ENCODE measurements around the gene GUCY1B1.

Gene GUCY1B1

DNA sequence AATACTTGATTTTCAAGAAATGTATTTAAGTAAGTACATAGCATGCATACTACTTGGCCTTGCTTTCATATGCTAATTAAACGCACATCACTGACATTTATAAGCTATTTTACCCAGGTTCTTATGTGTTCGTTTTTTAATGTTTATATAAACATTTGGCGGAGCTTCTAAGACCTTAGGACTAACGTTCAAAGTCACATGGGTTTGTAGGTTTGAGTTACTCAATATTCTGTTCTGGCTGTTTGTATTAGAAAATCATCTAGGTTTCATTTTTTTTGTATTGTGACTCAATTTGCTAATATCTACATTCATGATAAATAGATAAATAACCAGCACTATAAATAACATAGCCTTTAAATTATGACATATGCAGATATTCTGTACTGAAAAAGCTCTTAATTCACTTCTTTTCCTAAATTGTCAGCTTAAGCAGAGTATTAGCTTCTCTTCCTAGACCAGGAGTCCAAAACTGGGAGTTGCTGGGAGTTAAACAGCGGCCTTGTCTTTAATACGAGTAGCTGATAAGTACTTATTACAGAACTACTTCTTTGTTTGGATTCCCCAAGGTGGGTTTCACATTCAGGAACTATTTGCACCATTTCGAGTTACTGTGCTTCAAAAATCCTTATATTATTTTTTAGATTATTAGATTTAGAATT, 42.0 kb downstream of the GUCY1B1 start:
- DNase-seq, result no peak

DNA sequence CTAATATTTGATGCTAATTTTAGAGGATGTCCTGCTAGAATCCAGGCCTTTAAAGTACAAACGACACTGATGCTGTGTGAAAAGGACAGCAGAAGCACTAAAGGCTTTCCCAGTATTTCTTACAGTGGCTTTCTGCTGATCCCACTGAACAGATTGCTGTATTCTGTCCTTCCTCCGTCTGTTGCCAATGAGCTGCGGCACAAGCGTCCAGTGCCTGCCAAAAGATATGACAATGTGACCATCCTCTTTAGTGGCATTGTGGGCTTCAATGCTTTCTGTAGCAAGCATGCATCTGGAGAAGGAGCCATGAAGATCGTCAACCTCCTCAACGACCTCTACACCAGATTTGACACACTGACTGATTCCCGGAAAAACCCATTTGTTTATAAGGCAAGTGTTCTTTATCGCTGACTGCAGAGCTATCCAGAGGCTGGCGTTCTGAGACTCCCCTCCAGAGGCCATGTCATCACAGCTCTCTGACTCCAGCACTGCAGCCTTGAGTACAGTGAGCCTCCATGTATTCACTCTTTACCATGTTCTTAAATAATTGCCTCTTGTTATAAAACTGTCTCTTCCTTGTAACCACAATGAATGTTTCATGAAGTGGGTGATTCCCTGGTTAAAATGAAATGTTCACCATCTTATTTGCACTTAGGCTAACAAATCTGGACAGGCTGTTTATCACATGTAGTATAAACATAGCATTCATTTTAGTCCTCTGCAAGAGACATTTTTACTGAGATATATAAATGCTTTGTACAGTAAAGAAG, 43.6 kb downstream of the GUCY1B1 start:
- DNase-seq, result no peak

DNA sequence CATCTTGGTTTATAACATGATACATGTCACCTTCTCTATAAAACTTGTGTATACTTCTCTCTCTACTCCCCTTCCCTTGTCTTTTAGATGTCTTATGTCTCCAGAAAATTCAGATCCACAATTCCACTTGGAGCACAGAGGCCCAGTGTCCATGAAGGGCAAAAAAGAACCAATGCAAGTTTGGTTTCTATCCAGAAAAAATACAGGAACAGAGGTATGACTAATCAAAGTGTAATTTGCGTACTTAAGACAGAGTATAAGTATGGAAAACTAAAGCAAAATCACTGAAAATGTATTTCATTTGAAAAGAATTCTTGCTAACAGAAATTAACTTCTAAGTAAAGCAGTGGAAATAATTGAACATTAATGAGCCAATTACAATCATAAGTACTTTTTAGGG, 46.2 kb downstream of the GUCY1B1 start:
- DNase-seq, result no peak

DNA sequence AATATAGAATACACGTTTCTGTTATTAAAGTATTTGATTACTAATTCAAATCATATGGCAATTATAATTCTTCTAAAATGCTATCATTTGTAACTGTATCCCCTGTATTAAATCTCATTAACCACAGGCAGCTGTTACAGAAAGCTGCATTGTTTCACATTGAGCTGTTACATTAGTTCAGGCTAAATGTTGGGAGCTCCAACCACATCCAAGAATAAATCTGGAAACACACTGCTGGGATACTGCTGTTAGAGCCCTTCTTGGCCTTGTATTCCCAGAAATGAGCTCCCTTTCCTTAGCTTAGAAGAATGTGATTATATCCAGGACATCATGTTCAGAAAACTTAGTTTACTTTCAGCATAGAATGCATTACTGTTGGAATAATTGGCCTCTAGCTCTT, 48.2 kb downstream of the GUCY1B1 start:
- DNase-seq, result no peak

DNA sequence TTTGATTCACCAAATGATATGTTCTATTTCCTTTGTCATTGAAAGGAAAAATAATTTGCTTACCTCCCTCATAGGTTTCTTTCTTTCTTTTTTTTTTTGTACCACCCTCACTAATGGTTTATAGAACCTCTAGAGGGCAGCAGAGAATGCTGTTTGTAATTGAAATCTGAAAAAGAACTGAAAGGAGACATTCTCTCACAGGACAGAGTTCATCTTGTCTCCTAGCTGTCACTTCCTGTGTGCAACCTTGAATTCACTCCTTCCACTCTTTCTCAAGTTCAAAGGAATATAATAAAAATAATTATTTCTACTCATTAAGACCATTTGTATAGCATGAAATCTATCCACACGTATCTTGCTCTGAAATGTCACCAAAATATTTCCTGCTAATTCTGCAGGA, 51.0 kb downstream of the GUCY1B1 start:
- DNase-seq, result no peak

DNA sequence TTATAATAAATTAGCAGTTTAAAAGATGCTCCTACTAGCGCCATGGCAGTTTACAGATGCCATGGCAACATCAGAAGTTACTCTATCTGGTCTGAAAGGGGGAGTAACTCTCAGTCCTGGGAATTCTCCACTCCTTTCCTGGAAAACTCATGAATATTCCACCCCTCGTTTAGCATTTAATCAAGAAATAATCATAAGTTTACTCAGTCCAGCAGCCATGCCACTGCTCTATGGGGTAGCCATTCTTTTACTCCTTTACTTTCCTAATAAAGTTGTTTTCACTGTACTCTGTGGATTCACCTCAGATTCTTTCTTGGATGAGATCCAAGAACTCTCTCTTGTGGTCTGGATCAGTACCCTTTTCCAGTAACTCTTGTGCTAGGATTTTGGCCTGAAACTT, 52.3 kb downstream of the GUCY1B1 start:
- no peak for DNase-seq

DNA sequence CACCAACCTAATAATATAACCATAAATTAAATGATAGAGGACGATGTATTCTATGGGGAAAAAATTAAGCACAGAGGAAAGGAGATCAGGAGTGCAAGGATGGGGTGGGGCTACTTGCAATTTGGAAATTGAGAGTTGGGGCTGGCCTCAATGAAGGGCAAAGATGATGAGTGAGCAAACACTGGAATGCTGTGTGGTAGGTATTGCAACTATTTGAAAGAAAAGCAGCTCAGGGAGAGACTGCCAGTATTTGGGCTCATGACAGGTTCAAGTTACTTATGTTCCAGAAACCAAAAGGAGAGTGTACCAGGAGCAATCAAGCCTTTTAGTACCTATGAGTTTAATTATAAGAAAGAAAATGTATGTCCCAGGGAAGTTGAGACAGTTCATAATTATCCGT, 59.8 kb downstream of the GUCY1B1 start:
- DNase-seq, result no peak

DNA sequence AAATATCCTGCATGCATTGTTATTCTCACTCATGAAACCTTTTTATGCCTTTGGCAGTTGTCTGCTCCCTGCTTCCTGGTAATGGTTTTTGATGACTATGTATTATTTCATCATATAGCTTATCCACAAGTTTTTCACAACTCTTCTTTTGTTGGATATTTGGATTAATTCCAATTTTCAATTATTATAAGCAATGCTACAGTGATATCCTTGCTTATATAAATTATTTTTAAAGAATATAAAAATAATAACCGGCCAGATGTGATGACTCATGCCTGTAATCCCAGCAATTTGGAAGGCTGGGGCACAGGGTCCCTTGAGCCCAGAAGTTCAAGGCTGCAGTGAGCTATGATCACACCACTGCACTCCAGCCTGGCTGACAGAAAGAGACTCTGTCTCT, 60.2 kb downstream of the GUCY1B1 start:
- no peak for DNase-seq

DNA sequence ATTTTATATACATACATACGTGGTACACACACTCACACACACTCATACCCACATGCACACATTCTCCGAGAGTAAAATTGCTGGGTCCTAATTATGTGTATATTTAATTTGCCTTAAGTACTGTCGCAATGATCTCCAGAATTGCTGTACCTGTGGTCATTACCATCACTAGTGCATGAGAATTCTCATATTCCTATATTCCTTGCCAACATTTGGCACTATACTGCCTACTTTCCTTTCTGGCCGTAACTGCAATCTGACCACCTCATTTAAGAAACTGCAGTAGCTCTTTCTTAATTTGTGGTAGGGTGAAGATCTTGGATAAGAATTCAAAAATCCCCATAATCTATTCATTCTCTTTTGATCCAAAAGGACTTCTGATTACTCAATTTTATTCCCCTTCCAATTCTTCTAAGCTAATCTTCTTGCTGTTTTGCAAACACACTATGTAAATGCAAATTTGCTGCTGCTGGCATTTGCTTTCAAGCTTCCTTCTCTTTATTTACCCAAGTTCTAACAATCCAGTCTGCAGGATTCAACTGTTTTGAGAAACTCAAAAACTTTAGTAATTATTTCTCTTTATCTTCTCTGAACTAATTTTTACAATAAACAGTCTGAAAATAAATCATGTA, 62.2 kb downstream of the GUCY1B1 start:
- DNase-seq, result no peak

DNA sequence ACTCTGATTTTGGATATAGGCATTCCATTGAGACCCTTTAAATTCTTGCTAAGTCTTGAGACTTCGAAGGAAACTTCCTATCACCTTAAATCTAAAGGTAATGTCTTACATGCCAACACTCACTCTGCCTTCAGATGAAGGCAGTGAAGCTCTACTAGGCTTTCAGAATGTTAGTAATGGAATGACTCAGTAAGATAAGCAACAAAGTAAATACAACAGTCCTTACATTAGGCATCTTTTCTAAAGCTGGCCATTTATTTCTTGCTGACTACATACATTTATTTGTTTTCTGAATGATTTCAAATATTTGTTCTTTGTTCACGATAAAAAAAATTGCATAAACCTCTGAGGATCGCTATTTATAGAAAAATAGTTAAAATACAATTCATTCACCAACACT, 63.8 kb downstream of the GUCY1B1 start:
- DNase-seq, result no peak

DNA sequence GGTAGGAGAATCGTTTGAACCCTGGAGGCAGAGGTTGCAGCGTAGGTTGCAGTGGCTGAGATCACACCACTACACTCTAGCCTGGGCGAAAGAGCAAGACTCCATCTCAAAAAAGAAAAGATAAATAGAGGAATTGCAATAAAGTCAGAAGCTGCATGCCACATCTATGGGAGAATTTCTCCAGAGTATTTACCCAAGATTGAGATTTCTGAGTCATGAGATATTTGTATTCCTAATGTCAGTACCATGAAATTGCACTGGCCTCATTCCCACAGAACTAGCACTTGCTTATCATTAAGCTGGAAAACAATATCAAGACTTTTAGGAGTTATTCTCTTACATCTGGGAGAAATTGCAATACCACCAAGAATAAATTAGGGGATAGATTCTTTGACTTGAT, 69.8 kb downstream of the GUCY1B1 start:
- no peak for DNase-seq

DNA sequence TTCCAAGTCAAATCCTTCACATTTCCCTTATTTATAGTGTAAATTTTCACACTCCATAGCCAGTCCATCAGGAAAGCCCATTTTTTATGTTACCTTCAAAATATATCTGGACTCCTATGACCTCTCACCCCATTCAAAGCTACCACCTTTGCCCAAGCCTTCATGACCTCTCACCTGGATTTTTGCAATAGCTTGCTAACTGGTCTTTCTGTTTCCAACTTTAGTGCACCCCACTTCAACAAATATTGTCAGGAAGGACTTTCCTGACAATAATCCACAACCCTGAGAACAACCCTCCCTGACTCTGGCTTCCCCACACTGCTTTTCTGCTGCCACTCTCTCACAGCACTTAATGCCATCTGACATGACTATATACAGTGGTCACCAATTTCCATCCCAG, 73.8 kb downstream of the GUCY1B1 start:
- DNase-seq, result no peak

DNA sequence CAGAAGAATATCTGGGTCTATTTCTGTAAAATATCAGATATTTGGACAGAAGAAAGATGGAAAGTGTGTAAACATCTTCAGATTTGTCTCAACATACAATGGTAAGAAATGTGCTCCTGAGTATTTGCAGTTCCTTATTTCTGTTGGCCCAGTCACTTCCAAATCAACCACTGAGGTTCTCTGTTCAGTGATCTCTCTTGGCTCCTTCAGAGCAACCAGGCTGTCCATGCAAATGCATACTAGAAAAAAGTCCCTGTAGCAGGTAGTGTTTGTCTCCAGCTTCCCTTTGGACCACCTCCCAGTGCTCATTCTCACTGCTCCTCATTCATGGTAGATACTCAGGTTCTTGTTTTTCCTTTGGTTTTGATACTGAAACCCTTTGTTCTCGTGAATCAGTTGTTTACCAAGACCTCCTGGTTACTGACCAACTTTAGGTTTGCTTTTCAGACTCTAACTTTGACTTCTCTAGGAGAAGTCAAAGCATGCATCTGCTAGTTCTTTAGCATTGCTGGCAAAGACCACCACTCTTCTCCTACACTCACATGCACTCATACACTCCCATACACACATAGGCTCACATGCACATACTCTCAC, 78.5 kb downstream of the GUCY1B1 start:
- no peak for DNase-seq

DNA sequence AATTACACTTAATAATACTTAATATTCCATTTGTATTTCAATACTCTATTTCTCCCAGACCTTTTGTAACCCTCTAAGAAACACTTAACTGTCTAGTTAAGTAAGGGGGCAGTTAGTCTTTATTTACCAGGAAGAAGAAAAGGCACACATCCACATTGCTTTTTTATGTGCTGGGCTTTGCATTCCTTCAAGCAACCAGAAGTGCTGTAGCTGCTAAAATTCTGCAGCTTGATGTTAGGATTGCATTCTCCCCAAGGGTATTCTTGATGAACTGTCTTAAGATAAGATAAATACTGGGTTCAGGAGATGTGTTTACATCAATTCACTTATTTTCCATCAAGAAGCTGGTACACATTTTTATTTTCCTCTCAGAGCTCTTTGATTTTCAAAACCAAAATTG, 83.3 kb downstream of the GUCY1B1 start:
- DNase-seq, result no peak

DNA sequence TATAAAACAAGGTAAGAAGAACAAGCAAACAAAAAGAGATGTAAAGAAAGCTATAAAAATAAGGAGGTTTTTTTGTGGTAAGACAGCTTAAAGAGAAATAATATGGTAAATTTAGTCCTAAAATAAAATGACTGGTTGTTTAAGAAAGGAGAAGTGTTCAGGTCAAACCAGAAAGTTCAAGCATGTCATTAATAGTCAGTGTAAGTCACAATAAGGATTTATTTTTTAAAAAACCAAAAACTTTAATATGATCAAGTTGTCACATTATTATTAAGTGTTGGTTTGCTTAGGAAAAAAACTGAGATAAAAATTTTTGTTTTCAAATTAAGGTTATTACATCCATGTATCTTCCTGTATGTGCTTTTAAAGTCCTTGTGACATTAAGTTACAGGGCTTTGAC, 88.1 kb downstream of the GUCY1B1 start:
- DNase-seq, result no peak

DNA sequence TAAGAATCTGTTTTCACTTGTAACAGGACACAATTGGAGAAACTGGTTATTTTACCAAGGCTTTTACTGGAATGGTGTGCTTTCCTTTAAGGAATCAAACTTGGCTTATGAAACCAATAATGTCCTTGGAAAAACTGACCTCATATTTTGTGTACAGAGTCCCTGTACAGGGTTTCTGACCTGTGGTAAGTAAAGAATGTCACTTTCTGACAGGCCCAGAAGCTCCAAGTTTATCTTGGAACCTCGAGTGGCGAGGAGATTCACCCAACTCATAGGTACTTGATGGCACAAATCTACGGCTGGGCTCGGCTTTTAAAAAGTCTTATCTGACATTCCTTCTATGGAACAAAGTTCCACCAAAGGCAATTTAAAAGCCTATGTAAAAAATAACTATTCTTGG, 90.2 kb downstream of the GUCY1B1 start:
- no peak for DNase-seq

DNA sequence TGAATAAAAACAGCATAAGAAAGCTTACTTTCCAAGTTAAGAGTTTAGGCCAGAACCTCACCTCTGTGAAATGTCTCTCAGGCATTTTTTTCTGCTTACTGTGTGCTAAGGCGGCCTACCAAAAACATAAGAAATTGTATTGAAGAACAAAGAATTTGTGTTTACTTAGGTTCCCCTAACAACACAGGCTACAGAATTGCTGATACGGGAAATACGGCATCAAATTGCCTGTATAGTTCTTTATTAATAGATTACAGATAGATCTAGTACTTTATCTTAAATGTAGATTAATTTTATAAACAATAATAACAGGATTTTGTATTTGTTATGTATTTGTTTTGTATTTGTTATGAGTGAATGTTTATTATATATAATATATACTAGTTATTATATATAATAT, 94.4 kb downstream of the GUCY1B1 start:
- DNase-seq, result no peak

DNA sequence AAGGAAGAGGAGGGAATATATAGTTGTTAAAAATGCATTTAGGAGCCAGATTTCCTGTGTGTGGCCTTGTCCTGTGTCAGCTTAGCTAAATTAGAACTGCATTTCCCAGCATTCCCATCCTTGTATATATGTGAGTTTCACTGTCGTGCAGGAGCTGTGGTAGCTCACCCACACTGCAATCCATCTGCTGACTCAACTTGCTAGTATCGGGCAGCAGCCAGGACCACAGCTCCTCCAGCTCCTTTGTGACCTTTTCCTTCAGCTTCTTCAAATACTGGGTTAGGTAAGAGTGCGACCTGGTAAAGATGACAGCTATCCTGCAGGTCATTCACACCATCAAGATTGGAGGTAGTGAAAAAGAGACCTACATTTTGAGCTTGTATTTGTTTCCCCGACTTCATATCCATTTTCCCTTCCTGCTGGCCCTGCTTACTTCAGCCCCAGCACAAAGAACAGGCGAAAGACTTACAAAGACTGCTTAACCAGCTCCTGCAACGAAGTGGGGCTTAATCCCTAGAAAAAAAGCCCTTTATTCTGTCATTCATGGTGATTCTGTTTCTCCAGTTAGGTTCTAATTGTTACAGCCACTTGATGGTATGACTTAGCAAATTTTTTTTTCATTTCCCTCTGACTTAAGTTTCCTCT, 95.9 kb downstream of the GUCY1B1 start:
- DNase-seq, result no peak

DNA sequence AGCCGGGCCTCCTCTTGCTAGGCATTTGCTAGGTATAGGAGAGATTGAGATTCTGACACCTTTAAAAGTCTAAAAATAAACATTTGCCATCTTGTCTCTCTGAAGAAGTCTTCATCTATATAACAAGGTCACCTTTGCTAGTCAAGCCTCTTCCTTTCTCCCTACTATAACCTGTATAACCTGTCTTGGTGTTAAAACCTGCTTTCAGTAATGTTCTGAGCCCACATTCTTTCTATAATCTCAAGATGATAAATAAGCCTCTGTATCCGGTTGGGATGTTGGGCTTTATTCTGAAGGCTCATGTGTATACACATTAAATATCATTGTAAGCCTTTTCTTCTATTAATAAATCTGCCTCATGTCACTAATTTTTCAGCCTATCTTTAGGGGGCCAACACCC, 97.1 kb downstream of the GUCY1B1 start:
- DNase-seq, result no peak
